Measurements from ENCODE around the gene PRR15. TPM values are rescaled to one million over a fixed set of nuclear protein-coding genes. Genes with fewer than 3 reads are reported as not detected.

The PRR15 gene
- total RNA-seq, 1 experiment from 2014 or later, result 76.1 TPM

DNA sequence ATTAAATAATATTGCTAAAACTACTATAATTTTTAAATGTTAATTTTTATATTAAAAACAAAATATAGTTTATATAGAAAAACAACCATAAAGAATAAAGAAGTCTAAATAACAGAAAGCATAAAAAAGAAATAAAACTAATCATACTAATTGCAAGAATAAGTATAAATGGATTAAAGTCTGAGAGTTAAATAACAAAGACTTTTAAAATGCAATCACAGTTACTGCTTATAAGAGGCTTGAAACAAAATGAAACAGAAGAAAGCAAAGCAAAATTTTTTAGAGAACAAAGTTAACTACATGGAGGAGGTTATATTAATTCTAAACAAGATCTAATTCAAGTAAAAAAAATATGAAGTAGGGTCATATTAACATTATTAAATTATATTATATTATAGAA is 41.1 kb downstream of the PRR15 start:
- BruUV-seq (replicated peaks), result no TSS peak
- CTCF ChIA-PET, result no interaction called here
- Mint-ChIP-seq H3K4me3 (ENCODE audit: low read depth, unreplicated experiment) (no peak overlapping the region), H3K27ac (ENCODE audit: unreplicated experiment) (no peak overlapping the region), H3K9me3 (ENCODE audit: low read depth, unreplicated experiment) (peaks cover 3% of the 10 kb centered on the region), H3K36me3 (ENCODE audit: insufficient read depth, unreplicated experiment) (peaks cover 9% of the 10 kb centered on the region), H3K4me1 (ENCODE audit: low read depth, unreplicated experiment) (peaks cover 39% of the 10 kb centered on the region), H3K27me3 (ENCODE audit: unreplicated experiment) (no peaks in the 10 kb centered on the region)
- intact Hi-C loops (cut with micrococcal nuclease; ENCODE audit: unreplicated experiment), result loop anchor here (10.0 kb wide), 1 partner anchor 680 kb away; no protein-coding TSS in a partner anchor
- no peak for DNase-seq
- TF ChIP-seq, protein P1, sequence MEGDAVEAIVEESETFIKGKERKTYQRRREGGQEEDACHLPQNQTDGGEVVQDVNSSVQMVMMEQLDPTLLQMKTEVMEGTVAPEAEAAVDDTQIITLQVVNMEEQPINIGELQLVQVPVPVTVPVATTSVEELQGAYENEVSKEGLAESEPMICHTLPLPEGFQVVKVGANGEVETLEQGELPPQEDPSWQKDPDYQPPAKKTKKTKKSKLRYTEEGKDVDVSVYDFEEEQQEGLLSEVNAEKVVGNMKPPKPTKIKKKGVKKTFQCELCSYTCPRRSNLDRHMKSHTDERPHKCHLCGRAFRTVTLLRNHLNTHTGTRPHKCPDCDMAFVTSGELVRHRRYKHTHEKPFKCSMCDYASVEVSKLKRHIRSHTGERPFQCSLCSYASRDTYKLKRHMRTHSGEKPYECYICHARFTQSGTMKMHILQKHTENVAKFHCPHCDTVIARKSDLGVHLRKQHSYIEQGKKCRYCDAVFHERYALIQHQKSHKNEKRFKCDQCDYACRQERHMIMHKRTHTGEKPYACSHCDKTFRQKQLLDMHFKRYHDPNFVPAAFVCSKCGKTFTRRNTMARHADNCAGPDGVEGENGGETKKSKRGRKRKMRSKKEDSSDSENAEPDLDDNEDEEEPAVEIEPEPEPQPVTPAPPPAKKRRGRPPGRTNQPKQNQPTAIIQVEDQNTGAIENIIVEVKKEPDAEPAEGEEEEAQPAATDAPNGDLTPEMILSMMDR (IDR thresholded peaks at IDR 0.05; ENCODE audit: unreplicated experiment), result no peak

DNA sequence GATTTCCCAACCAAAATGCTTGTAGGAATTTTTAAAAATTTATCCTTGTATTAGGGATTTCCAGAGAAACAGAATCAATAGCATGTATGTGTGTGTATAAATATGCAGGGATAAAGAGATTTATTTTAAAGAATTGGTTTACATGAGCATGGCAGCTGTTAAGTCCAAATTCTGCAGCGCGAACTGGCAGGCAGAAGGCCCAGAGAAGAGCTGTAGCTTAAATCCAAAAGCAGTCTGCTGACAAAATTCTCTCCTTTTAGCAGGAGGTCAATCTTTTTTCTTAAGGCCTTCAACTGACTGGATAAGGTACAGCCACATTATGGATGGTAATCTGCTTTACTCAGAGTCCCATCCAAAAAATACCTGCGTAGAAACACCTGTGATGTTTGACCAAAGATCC is 42.0 kb downstream of the PRR15 start:
- intact Hi-C loops (cut with micrococcal nuclease; ENCODE audit: unreplicated experiment), result loop anchor here (1.0 to 10.0 kb wide), 2 partner anchors 36 to 681 kb away; no protein-coding TSS in a partner anchor
- H3K36me3 Mint-ChIP-seq (ENCODE audit: insufficient read depth, unreplicated experiment), result peaks cover 9% of the 10 kb centered on the region
- TF ChIP-seq, protein P1 (IDR thresholded peaks at IDR 0.05; ENCODE audit: unreplicated experiment), result no peak
- H3K9me3 Mint-ChIP-seq (ENCODE audit: low read depth, unreplicated experiment), result peaks cover 3% of the 10 kb centered on the region
- H3K4me3 Mint-ChIP-seq (ENCODE audit: low read depth, unreplicated experiment), result no peak overlapping the region
- CTCF ChIA-PET, result interaction anchor here (0.6 to 1.4 kb wide), 6 partner anchors 12 to 1170 kb away, joined by 3 to 5 read pairs (median 4); no protein-coding TSS in a partner anchor
- BruUV-seq (replicated peaks), result TSS peak; percentile 41
- DNase-seq, result no peak
- peak overlapping the region; percentile 88 for H3K27ac Mint-ChIP-seq (ENCODE audit: unreplicated experiment)
- no peaks in the 10 kb centered on the region for H3K27me3 Mint-ChIP-seq (ENCODE audit: unreplicated experiment)
- H3K4me1 Mint-ChIP-seq (ENCODE audit: low read depth, unreplicated experiment), result peaks cover 43% of the 10 kb centered on the region

DNA sequence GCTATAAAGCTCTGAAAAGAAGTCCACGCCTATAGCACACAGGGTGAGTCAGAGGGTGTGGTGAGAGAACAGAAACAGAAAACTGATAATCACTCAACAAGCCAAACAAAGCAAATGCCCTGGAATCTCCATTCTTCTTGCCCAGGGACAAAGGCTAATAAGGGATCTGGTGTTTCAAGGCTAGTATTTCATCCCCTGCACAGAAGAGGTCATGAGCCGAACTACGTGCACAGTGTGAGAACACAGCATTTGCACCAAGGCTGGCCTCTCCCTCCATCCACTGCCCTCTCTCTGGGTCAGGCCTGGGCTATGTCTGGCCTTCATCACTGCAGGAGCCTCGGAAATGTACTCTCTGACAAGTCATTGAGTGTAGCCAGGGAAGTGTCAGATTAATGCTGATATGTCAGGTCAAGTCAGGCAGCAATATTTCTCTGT is 42.7 kb downstream of the PRR15 start:
- Mint-ChIP-seq H3K4me1 (ENCODE audit: low read depth, unreplicated experiment) (peaks cover 43% of the 10 kb centered on the region), H3K36me3 (ENCODE audit: insufficient read depth, unreplicated experiment) (peaks cover 9% of the 10 kb centered on the region), H3K27ac (ENCODE audit: unreplicated experiment) (peak overlapping the region; percentile 88), H3K4me3 (ENCODE audit: low read depth, unreplicated experiment) (peak overlapping the region; percentile 31), H3K9me3 (ENCODE audit: low read depth, unreplicated experiment) (peaks cover 3% of the 10 kb centered on the region), H3K27me3 (ENCODE audit: unreplicated experiment) (no peaks in the 10 kb centered on the region)
- peak; percentile 63 for DNase-seq
- TF ChIP-seq, protein P1 (IDR thresholded peaks at IDR 0.05; ENCODE audit: unreplicated experiment), result no peak
- BruUV-seq (replicated peaks), result no TSS peak
- CTCF ChIA-PET, result interaction anchor here (0.6 to 1.4 kb wide), 10 partner anchors 13 to 1171 kb away, joined by 3 to 5 read pairs (median 3); partner anchors contain the start of gene PLEKHA8
- intact Hi-C loops (cut with micrococcal nuclease; ENCODE audit: unreplicated experiment), result loop anchor here (1.0 to 10.0 kb wide), 2 partner anchors 37 to 682 kb away; no protein-coding TSS in a partner anchor

DNA sequence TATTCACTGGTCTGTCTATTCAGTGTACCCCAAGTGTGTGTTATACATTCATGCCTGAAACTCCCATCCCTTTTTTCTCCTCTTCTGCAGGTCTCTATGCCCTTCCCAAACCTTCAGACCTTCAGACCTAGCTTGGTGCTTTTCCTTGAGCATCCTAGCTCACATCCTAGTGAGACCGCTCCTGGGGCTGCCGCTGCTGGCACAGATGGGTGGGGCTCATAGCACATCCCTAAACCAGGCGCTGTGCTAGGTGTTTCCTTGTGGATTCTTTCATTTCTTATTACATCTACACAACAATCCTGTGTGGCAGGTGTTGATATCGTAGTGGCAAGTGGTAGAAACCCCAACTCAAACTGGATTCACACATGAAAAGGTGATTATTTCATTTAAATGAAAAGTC is 43.2 kb downstream of the PRR15 start:
- H3K4me1 Mint-ChIP-seq (ENCODE audit: low read depth, unreplicated experiment), result peaks cover 47% of the 10 kb centered on the region
- no peak for DNase-seq
- H3K27ac Mint-ChIP-seq (ENCODE audit: unreplicated experiment), result peak overlapping the region; percentile 88
- no TSS peak for BruUV-seq (replicated peaks)
- TF ChIP-seq, protein P1 (IDR thresholded peaks at IDR 0.05; ENCODE audit: unreplicated experiment), result no peak
- CTCF ChIA-PET, result interaction anchor here (0.6 to 1.4 kb wide), 5 partner anchors 13 to 422 kb away, joined by 3 to 5 read pairs (median 3); partner anchors contain the start of gene PLEKHA8
- H3K27me3 Mint-ChIP-seq (ENCODE audit: unreplicated experiment), result no peaks in the 10 kb centered on the region
- peaks cover 9% of the 10 kb centered on the region for H3K36me3 Mint-ChIP-seq (ENCODE audit: insufficient read depth, unreplicated experiment)
- intact Hi-C loops (cut with micrococcal nuclease; ENCODE audit: unreplicated experiment), result loop anchor here (1.0 to 10.0 kb wide), 2 partner anchors 38 to 682 kb away; no protein-coding TSS in a partner anchor
- H3K9me3 Mint-ChIP-seq (ENCODE audit: low read depth, unreplicated experiment), result peaks cover 6% of the 10 kb centered on the region
- peak overlapping the region; percentile 31 for H3K4me3 Mint-ChIP-seq (ENCODE audit: low read depth, unreplicated experiment)

Measured in Calu3 (cell line).